NCI-H1417 treated with DMSO at 0.1 percent for 48 hours (cell line): Measurements from ENCODE around the gene CFAP221.

Experiments used
- DNase-seq: peaks from one replicate; lab custom pipeline; 2025; lab: John Stamatoyannopoulos, UW

The CFAP221 gene

DNA sequence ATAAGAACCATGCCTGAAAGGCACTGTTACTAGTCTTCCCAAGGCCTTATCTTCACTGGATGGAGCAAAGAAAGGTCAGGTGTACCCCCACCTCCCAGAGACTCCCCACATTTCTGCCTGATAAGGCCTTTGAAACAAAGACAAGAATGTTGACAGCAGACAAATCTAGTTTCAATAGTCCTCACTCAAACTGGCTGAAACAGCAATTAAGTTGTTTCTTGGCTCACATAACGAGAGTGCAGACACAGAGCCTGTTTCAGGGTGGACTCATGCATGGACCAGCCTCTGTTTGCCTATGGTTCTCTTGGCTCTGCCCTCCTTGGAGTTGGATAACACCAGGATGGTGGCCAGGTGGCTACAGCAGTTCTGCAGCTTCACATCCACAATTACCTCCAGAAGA is 7.5 kb upstream of the CFAP221 start:
- no peak for DNase-seq

DNA sequence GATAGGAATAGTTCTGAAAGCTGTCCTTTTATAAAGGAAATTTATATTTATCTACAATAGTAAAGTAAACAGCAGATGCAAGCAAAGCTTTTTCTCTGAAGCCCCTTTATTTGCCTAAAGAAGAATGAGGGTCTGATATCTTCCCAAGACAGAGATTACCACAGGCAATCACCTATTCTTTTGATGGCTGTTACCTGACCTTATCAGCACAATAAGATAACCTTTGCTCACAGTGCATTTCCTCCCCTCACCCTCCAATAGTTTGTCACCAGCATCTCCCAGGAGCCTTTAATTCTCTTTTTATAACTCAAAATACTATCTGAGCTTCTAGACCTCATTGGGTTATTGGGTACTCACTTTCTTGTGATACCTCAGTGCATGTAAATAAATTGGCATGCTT is 6.5 kb upstream of the CFAP221 start:
- no peak for DNase-seq

DNA sequence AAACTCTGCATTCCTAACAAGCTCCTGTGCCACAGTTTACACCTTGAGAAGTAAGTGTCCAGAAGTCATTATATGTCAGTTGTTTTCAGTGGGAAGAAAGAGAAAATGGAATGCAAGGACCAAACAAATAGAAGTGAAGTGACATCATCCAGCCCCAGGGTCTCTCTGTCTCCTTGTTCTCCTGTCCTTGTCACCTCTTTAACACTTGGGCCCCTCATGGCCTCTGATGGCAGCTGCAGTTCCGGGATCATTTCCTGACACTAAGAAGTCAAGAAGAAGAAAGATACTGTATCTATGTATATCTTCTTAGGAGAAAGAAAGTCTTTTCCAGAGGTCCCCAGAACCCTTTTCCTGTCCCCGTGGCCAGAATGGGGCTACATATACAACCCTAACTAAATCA is 2.8 kb upstream of the CFAP221 start:
- DNase-seq = no peak

DNA sequence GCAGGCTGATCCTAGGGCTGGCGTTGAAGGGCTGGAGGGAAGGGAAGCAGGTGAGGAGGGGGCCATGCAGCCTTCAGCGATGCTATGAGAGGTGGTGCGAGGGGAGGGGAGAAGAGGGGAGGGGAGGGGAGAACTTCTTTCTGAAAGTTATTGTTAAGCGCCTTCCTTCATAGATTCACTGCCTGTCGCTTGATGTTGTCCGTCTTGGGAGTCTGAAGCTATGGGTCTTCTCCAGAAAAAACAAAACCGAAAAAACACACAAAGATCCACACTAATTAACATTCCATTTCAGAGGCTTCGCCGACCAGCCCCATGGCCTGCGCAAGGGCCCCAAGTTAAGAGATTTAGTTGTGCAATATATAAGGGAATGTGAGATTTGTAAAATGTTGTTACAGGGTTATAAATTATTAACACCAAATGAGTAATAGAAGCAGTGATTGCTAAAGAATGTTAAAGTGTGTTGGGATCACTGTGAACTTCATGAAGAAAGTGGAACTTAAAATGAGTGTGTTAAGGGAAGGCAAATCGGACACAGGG is 758 bp downstream of the CFAP221 start:
- DNase-seq = no peak

DNA sequence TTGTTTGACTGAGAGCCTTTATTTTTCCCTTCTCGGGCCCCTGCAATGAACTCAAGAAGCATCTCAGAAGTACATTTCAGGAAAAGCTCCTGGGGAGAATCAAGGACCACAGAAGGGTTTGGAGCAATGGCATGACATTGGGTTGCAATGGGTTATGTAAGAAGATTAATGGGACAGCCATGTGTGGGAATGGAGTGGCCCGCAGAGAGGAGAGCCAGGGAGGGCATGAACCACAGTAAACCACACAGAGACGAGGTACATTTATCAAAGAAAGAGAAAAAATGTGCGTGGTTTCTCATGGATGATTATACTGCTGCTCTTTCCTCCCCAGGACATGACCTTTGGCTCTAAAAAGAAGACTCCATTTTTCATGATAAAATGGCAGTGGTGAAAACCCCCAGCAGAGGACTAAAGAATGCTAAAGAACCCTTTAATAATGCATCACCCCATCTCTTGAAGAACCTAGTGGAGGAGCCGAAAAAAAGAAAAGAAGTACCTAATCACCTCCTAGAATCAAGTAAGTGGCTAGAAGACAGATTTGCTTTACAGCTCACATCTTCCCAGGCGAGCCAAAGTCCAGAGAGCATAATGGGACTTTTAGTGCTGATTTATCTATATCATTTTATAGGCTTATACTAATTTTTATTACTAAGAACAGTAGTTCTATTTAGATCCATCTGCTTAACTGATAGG is 1.7 kb downstream of the CFAP221 start:
- no peak for DNase-seq

DNA sequence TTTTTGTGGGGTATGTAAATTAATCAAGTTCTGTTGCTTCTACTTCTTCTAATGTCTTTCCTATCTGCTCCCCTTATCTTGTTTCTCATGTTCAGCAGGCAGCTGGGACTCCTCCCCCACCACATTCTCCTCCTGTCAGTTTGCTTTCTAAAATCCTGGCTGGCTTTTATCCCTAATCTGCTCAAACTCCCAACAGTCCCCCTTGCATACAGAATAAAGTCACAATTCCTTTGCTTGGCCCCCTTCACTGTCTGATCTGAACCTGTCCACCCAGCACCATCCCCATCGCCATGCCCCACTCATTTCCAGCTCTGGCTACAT is 2.2 kb downstream of the CFAP221 start:
- DNase-seq = no peak

DNA sequence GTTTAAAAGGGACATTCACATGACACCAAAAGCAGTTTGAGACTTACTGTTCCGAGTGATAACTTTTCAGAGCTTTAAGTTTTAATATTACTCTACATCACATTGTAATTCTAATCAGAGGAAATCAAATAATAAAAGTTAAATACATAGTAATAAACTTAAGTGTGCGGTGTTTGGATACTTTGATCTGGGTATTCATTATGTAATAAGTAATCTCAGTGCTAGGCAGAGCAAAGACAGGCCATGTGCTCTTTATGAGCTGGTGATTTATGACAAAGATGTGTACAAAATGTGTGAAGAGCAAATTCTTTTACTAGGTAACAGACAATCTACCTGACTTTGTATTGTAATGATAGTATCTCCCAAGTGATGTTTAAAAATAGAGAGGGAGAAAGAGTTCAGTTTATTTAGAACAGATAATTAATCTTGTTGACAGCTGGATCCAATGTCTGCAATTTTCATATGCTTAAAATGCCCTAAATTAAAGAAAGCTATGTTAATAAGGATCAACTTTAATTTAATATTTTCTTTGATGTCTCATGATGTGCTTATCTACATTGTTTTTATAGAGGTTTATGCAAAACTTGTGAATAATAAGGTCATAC is 4.4 kb downstream of the CFAP221 start:
- no peak for DNase-seq

DNA sequence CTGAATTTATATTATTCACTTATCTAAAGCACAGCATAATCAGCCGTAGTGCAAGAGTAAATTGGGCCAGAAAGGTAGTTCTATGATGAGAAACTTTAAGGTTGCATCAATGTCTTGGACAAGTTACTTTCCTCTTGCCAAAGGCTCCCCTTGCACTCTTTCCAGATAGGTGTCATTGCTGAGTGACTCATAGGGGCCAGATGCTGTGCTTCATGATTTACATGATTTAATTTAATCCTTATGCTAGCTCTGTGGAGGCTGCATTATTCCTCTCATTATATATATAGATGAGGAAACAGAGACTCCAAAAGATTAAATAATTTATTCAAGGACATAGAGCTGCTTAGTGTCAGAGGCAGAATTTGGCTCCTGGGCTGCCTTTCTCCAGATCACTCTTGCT is 5.0 kb downstream of the CFAP221 start:
- DNase-seq = no peak

DNA sequence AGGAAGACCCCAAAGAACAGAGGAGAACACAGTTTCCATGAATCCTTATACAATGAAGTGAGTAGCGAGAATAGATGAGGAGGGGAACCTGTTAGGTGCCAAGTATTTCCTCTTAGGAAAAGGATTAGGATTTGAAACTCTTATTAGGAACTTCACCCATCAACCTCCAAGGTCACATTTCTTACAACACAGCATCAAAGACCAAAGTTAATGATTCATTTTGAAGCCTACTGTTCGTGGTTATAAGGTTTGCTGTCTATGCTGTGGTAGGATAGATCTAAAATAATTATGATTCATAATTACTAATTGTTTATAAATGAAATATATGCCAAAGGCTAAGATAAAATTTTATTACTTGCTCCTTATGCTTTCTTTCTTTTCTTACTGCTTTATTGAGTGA is 6.1 kb downstream of the CFAP221 start:
- DNase-seq = no peak

DNA sequence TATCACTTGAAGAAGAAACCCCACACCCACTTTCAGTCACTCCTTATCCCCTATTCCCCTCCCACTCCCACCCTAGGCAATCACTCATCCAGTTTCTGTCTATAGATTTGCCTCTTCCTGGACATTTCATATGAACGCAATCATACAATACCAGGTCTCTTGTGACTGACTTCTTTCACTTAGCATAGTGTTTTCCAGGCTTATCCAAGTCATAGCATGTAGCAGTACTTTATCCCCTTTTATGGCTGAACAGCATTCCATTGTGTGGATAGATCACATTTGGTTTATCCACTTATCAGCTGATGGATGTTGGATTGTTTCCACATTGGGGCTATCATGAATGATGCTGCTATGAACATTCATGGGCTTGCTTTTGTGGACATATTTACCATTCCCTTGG is 6.6 kb downstream of the CFAP221 start:
- no peak for DNase-seq

DNA sequence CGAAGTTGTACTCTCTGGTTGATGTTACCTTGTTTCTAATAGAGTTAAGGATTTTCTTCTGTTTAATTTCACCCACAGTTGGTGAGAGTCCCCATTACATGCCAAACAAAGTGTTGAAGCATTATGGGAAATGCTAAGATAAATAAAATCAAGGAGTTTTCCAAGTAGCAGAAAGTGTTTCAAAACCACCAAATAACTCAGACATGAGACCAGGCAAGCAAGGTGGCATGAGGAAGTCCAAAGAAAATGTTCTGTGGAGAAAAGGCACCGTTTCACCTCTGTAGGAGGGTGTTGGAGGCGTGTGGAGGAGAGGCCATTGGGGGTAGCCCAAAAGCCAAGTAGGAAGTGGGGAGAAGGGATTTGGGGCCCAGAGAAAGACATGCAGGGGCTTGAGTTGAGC is 8.7 kb downstream of the CFAP221 start:
- no peak for DNase-seq

DNA sequence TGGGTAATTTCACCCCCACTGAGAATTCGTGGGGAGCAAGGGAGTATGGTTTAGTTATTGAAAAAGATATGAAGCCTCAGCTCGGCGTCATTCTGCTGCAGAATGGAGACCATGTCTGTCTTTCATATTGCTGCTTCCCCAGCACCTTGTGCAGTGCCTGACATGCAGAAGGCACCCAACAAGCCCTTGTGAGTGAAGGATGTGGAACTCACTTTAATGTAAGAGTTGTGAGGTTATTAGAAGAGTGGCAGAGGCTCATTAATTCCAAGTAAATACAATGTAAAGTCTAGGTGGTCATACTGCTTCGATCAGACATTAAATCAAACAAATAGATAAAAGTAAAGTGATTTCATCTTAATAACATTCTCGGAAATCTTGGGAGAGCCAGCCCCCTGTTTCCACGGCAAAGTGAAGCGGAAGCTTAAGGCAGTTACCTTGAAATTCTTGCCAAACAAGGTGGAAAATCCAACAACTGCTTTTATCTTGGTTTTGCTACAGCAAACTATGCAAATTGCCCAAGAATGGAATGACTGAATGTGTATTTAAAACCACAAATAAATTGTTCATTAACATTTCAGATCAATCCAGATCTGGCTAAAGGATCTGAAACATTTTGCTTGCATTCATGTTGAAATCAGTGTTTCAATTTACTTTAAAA is 9.6 kb downstream of the CFAP221 start:
- DNase-seq = no peak

DNA sequence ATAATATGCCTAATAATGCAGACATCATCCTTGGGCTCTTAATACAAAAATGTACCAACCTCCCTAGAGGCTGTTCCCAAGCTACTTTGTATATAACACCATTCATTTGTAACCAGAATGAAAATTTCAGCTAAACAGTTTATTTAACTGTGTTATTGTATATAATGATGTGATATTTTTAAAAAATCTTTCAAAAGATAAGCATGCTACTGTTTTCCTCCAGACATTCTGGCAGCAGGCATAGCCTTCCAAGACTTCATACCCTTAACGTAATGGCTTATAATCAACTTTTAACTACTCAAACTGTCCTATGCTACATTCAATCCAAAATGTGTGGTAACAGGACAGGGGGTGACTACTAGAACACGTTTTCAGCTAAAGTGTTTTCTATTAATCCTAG is 21.2 kb downstream of the CFAP221 start:
- DNase-seq = no peak

DNA sequence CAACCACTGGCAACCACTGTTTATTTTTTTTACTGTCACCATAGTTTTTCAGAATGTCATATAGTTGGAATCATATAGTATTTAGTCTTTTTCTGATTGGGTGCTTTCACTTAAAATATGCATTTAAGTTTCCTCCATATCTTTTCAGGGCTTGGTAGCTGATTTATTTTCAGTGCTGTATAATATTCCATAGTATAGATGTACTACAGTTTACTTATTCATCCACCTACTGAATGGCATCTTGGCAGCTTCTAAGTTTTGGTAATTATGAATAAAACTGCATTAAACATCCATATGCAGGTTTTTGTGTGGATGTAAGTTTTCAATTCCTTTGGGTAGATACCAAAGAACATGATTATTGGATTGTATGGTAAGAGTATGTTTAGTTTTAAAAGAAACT is 23.0 kb downstream of the CFAP221 start:
- DNase-seq = no peak

DNA sequence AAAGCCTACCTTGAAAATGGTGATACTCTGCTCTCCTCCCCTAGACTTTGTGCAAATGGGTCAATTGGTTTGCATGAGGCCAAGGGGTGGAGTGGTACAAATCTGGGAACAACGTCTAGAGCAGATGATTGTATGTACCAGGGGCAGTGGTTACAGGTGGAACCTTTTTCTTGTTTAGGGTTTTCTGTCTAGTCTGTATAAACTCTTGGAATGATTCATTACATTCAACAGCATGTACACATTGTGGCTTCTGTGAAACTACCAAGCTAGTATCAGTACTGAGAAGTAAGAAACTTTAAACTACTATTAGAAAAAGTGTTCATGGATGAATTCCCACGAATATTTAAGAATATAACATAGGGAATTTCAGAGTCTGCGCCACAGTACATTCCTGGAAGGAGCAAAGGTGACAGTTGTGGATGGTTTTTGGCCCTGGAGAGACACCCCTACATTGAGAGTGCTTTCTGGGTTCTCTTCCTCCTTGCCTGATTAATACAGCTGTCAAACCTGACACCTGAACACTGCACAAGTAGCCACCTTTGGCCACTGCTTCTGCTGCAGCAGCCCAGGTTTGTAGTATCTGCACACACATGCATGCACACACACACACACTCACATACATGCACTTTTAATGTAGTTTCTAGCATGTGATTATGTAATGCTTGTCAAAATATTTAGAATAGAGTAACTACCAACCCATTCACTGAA is 30.0 kb downstream of the CFAP221 start:
- no peak for DNase-seq

DNA sequence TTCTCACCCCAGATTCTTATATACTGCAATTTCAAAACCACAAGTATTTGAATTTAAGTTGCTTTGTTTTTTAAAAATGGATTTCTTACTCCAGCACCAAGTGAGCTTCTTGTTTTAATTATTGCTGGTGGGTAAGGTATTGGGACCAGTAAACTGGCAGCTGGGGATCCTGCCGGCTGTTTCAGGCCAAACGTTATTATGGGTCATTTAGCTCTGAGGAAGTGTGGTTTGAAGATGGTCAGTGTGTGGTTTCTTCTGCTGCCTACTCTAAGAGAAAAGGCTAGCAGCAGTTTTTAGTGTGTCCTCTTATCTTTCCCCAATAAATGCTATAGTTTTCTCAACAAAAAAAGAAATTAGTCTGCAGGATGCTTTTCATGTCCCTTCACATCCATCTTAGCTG is 30.6 kb downstream of the CFAP221 start:
- no peak for DNase-seq

DNA sequence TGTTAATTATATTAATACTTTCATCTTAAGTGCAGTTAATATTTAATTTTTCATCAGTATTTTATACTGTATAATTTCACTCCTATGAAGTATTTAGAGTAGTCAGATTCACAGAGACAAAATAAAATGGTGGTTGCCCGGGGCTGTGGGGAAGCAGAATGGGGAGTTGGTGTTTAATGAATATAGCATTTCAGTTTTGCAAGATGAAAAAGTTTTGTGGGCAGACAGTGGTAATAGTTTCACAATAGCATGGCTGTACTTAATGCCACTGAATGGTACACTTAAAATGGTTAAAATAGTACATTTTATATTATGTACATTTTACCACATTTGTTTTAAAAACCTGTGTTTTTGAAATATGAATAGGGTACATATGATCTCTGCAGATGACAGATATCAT is 31.2 kb downstream of the CFAP221 start:
- no peak for DNase-seq

DNA sequence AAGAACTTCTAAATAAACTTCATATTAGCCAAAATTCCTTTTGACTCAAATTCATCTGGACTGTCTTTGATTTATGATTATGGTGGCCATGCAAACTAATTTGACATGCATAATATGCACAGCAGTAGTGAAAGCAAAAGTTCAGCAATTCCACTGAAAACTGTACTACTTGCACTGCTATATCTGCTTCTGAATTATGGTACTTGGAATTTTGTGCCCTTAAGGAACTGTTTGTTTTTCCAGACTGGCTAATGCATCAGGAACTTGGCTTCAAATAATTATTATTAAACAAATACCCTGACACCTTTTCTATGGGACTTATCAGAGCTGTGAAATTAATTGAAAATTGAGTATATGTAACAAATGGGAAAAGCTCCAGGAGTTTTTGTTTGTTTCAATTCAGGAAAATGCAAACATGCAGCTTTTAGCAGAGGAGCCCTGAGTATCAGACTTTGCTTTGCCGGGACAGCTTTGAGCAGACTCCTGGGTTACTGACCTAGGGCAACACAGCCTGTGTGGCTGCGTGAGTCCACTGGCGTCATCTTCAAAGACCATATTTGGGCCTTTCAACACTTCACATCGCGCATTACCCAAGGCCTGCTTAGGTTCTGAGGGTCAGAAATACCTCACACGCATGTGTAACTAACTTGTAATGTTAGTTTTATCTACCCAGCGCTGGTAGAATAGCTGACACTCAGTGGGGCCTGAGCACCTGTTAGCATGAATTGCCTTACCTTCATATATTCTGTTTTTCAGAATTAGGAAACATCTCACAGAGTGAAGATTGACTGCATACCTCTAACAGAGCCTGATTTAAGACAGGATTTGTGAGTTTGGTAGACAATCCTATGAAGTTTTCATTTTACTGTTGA is 35.4 kb downstream of the CFAP221 start:
- no peak for DNase-seq

DNA sequence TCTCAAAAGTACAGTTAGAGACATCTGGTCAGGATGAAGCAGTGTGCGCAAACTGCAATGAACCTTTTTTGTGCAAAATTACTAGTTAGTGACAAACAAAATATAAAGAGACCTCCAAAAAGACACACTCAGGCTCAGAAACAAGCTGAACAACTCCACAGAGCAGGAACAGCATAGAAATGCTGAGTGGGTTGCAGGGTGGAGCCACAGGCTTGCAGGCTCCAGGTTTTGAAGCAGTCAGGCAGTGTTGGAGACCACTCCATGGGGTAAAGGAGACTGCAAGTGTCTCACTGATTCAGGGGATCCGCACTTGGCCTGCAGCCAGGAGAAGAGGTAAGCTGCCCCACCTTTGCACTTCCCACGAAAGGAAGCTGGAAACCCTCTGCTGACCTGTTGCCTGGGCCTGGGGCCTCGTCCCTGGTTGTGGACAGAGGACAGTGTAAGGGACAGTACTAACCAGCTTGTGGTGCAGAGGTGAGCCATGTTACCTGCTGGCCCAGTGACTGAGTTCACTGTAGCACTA is 36.4 kb downstream of the CFAP221 start:
- DNase-seq = no peak

DNA sequence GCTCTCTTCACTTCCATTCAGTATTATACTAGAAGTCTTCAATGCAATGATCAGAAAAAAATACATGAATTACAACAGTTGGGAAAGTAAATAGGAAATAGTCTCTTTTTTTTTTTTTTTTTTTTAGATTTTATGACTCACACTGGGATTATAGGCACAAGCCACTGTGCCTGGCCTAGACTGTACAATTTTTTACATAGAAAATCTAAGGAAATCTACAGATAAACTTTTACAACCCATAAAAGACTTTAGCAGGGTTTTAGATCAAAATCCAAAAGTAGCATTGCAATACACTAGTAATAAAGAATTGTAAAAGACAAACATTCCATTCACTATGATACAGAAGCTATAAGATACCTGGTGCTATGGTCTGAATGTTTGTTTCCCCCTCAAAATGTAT is 39.0 kb downstream of the CFAP221 start:
- DNase-seq = no peak

DNA sequence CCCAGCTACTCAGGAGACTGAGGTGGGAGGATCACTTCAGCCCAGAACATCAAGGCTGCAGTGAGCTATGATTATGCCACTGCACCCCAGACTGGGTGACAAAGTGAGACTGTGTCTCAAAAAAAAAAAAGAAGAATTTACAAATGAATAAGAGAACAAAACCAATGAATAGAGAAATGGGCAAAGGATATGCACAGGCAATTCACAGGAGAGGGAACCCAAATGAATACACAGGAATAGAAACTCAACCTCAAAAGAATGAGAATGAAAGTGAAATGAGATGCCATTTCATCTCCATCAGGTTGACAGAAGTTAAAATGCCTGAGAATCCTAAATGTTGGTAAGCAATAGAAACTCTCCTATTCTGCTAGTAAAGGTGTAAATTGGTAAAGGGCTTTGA is 40.2 kb downstream of the CFAP221 start:
- DNase-seq = no peak

DNA sequence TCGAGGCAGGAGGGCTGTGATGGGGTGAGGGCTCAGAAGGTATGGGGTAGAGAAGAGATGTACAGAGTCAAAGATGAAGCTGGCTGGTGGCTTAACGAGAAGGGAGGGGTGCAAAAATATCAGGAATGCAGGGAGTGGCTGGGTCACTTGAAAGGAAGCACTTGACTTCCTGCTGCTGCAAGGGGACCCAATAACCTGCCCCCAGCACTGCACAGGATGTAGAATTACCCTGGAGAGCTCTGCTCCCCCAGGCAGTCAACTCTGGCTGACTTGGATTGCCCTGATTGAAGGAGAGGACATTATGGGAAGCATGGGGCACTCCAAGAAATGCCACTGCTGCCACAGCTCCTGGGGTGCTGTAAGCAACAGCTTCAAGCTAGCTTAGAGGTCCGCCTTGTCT is 41.8 kb downstream of the CFAP221 start:
- DNase-seq = no peak
